Measurements from ENCODE around the gene SARDH. TPM values are rescaled to one million over a fixed set of nuclear protein-coding genes. Genes with fewer than 3 reads are reported as not detected.
A peak's percentile ranks its signal among the peaks of the same experiment; 100 is the strongest.

The SARDH gene
- total and polyA plus RNA-seq, 7 experiments from 2014 or later = 0.73 to 27.2 (median 11.0) TPM

DNA sequence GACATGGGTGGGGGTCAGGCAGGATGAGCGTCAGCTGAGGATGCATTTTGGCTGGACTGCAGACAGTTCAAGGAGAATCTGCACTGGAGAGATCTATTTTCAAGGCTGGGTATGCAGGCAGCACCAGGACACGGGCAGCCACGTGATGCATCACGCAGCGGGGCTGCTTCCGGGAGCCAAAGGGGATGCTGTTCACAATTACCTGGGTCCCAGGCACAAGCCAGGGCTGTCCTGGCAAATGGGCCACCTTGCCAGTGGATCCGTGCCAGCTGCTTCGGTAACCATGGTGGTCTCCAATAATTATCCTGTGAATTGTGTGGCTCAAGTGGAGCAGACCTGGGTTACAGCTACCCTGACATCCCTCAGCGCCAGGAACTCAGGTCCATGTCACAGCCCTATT, 84.5 kb downstream of the SARDH start:
- no peaks in the 10 kb centered on the region for H3K36me3 Mint-ChIP-seq
- H3K27ac Mint-ChIP-seq = peak overlapping the region in 1 of 9 donors; percentile 8
- no peak overlapping the region for H3K4me3 Mint-ChIP-seq
- ATAC-seq = no peak
- H3K9me3 Mint-ChIP-seq = no peaks in the 10 kb centered on the region
- H3K27ac ChIP-seq (ENCODE audit: low read depth, low read length) = no peak overlapping the region
- H3K27me3 Mint-ChIP-seq = peaks cover 0 to 39% (median 0%) of the 10 kb centered on the region in 5 donors
- no peaks in the 10 kb centered on the region for H3K27me3 ChIP-seq (ENCODE audit: control insufficient read depth in 2 of 2, insufficient read depth in 2 of 2, low read length in 2 of 2)
- H3K9me3 ChIP-seq (ENCODE audit: control insufficient read depth in 2 of 3, low read length in 3 of 3) = no peaks in the 10 kb centered on the region
- ChIA-PET POLR2A (interaction anchor here (1.4 to 1.6 kb wide), 2 partner anchors 30 to 48 kb away, joined by 3 to 5 read pairs; no protein-coding TSS in a partner anchor), CTCF (interaction anchor here (1.5 kb wide), 1 partner anchor 63 kb away, joined by 5 read pairs; no protein-coding TSS in a partner anchor)
- DNase-seq = no peak
- no peak overlapping the region for H3K4me3 ChIP-seq (ENCODE audit: low read length)
- peaks cover 0 to 28% of the 10 kb centered on the region in 2 donors for H3K4me1 ChIP-seq (ENCODE audit: control insufficient read depth in 2 of 2, insufficient read depth in 2 of 2, low read length in 2 of 2)
- H3K4me1 Mint-ChIP-seq = peaks cover 2 to 36% (median 32%) of the 10 kb centered on the region in 7 donors
- no peaks in the 10 kb centered on the region for H3K36me3 ChIP-seq (ENCODE audit: control insufficient read depth in 2 of 3, insufficient read depth in 3 of 3, low read length in 3 of 3)
- intact Hi-C loops (cut with micrococcal nuclease) = no loop called here

DNA sequence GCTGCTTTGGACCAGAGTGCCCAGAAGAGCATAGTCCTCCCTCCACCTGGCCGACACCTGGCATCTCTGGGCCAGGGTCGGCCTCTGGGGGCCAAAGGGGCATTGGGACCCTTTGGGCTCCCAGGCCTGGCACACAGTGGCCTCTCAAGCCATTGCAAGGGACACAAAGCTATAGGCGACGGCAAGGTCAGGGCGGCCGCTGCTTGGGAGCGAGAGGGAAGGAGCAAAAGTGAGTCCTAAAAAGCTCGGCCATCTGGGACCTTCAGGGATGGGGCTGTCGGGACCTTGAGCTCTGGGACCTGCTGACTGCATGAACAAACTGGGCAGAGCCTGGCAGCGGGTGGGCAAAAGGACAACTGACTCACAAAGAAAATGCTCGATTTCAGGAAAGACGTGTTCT, 88.1 kb downstream of the SARDH start:
- no peaks in the 10 kb centered on the region for H3K4me1 ChIP-seq (ENCODE audit: control insufficient read depth in 2 of 2, insufficient read depth in 2 of 2, low read length in 2 of 2)
- POLR2A ChIA-PET = no interaction called here
- H3K9me3 ChIP-seq (ENCODE audit: control insufficient read depth in 2 of 3, low read length in 3 of 3) = no peaks in the 10 kb centered on the region
- intact Hi-C loops (cut with micrococcal nuclease) = no loop called here
- ATAC-seq = no peak
- no peak overlapping the region for H3K27ac ChIP-seq (ENCODE audit: low read depth, low read length)
- no peak overlapping the region for H3K4me3 ChIP-seq (ENCODE audit: low read length)
- no peaks in the 10 kb centered on the region for H3K9me3 Mint-ChIP-seq
- H3K27me3 ChIP-seq (ENCODE audit: control insufficient read depth in 2 of 2, insufficient read depth in 2 of 2, low read length in 2 of 2) = no peaks in the 10 kb centered on the region
- peak overlapping the region in 1 of 9 donors; percentile 56 for H3K27ac Mint-ChIP-seq
- H3K27me3 Mint-ChIP-seq = peaks cover 0 to 12% (median 0%) of the 10 kb centered on the region in 5 donors
- H3K4me3 Mint-ChIP-seq = no peak overlapping the region
- no peak for DNase-seq
- no peaks in the 10 kb centered on the region for H3K36me3 Mint-ChIP-seq
- peaks cover 0 to 17% (median 9%) of the 10 kb centered on the region in 7 donors for H3K4me1 Mint-ChIP-seq
- CTCF ChIA-PET = interaction anchor here (0.7 kb wide), 1 partner anchor 47 kb away, joined by 3 read pairs; no protein-coding TSS in a partner anchor
- H3K36me3 ChIP-seq (ENCODE audit: control insufficient read depth in 2 of 3, insufficient read depth in 3 of 3, low read length in 3 of 3) = no peaks in the 10 kb centered on the region

DNA sequence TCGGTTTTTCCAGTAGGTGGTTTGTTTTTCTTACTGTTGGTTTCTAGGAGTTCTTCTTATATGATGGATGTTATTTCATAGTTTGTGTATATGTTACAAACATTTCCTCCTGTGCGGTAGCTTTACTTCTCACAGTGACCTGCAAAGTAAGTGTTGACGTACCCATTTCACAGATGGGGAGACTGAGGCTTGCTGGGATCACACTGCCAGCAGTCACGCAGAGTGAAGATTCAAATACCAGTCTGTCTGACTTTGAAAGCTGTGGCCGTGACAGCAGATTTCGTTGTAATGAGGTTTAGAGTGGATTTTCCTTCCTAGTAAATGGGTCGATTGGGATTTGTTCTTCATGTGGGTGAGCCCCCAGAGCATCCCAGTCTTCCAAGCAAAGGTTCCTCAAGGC, 89.0 kb downstream of the SARDH start:
- Mint-ChIP-seq H3K9me3 (no peaks in the 10 kb centered on the region), H3K4me3 (no peak overlapping the region), H3K27ac (peak overlapping the region in 1 of 9 donors; percentile 14), H3K27me3 (peaks cover 0 to 8% (median 0%) of the 10 kb centered on the region in 5 donors), H3K4me1 (peaks cover 0 to 13% (median 8%) of the 10 kb centered on the region in 7 donors), H3K36me3 (no peaks in the 10 kb centered on the region)
- intact Hi-C loops (cut with micrococcal nuclease) = no loop called here
- Histone ChIP-seq H3K9me3 (ENCODE audit: control insufficient read depth in 2 of 3, low read length in 3 of 3) (no peaks in the 10 kb centered on the region), H3K4me3 (ENCODE audit: low read length) (no peak overlapping the region), H3K27me3 (ENCODE audit: control insufficient read depth in 2 of 2, insufficient read depth in 2 of 2, low read length in 2 of 2) (no peaks in the 10 kb centered on the region), H3K4me1 (ENCODE audit: control insufficient read depth in 2 of 2, insufficient read depth in 2 of 2, low read length in 2 of 2) (no peaks in the 10 kb centered on the region), H3K27ac (ENCODE audit: low read depth, low read length) (no peak overlapping the region), H3K36me3 (ENCODE audit: control insufficient read depth in 2 of 3, insufficient read depth in 3 of 3, low read length in 3 of 3) (no peaks in the 10 kb centered on the region)
- ATAC-seq (no peak), DNase-seq (no peak)
- POLR2A ChIA-PET = no interaction called here
- CTCF ChIA-PET = interaction anchor here (1.3 kb wide), 1 partner anchor 65 kb away, joined by 3 read pairs; no protein-coding TSS in a partner anchor

DNA sequence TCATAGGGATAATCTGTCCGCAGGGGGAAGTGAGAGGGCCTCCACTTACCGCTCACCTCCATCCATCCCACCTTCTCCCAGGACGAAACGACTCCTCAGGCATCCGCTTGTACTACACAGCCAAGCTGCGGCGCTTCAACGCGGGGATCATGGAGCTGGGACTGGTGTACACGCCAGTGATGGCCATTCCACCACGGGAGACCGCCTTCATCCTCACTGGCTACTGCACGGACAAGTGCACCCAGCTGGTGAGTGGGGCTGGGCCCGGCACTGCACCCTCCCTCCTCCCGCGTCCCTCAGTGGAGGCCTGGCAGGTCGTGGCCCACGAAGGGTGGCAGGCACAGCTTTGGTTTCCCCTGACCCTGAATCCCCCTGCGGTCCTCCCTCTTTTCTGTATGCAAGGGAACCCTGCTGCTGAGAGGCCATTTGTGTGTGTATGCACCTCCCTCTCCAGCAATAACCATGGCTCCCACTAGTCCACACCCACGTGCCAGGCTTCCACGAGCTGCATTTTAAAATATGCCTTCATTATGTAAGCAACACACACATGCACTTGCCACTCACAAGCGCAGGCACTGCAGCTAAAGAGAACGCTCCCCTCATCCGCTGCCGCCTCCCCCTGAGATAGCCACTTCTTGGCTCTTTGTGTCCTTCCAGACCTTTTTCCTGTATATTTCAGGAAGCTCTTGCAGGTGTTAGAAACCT, 90.2 kb downstream of the SARDH start:
- Histone ChIP-seq H3K4me1 (ENCODE audit: control insufficient read depth in 2 of 2, insufficient read depth in 2 of 2, low read length in 2 of 2) (no peaks in the 10 kb centered on the region), H3K27ac (ENCODE audit: low read depth, low read length) (no peak overlapping the region), H3K9me3 (ENCODE audit: control insufficient read depth in 2 of 3, low read length in 3 of 3) (no peaks in the 10 kb centered on the region), H3K4me3 (ENCODE audit: low read length) (no peak overlapping the region), H3K27me3 (ENCODE audit: control insufficient read depth in 2 of 2, insufficient read depth in 2 of 2, low read length in 2 of 2) (no peaks in the 10 kb centered on the region), H3K36me3 (ENCODE audit: control insufficient read depth in 2 of 3, insufficient read depth in 3 of 3, low read length in 3 of 3) (no peaks in the 10 kb centered on the region)
- no peaks in the 10 kb centered on the region for H3K36me3 Mint-ChIP-seq
- no peaks in the 10 kb centered on the region for H3K9me3 Mint-ChIP-seq
- intact Hi-C loops (cut with micrococcal nuclease) = no loop called here
- ChIA-PET POLR2A (no interaction called here), CTCF (interaction anchor here (1.3 kb wide), 1 partner anchor 66 kb away, joined by 3 read pairs; no protein-coding TSS in a partner anchor)
- ATAC-seq (no peak), DNase-seq (no peak)
- H3K4me3 Mint-ChIP-seq = no peak overlapping the region
- H3K27me3 Mint-ChIP-seq = peaks cover 0 to 5% (median 0%) of the 10 kb centered on the region in 5 donors
- peak overlapping the region in 2 of 9 donors; percentile 12 to 48 for H3K27ac Mint-ChIP-seq
- H3K4me1 Mint-ChIP-seq = peaks cover 0 to 13% (median 8%) of the 10 kb centered on the region in 7 donors

DNA sequence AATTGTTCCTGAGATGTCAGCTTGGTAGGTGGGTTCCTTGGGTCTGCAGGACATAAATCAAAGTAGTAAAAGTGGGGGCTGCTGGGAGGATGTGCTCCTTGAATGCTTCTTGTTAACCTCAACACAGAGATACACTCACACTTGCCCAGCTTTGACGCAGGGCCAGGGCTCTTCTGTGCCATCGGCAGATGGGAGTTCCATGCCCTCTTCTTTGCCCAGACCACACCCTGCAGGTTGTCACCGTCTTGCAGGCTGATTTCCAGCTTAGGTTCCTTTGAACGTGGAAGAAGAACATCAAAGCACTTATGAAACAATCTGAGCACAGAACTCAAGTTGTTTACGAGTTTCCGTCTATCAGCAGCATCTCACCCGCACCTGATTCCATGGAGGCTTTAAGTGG, 91.0 kb downstream of the SARDH start:
- Mint-ChIP-seq H3K36me3 (no peaks in the 10 kb centered on the region), H3K9me3 (no peaks in the 10 kb centered on the region), H3K4me3 (peak overlapping the region in 1 of 10 donors; percentile 18), H3K4me1 (peaks cover 0 to 13% (median 8%) of the 10 kb centered on the region in 7 donors), H3K27ac (peak overlapping the region in 5 of 9 donors; percentile 11 to 65 (median 44)), H3K27me3 (peaks cover 0 to 5% (median 0%) of the 10 kb centered on the region in 5 donors)
- no peaks in the 10 kb centered on the region for H3K36me3 ChIP-seq (ENCODE audit: control insufficient read depth in 2 of 3, insufficient read depth in 3 of 3, low read length in 3 of 3)
- intact Hi-C loops (cut with micrococcal nuclease) = no loop called here
- no peak overlapping the region for H3K27ac ChIP-seq (ENCODE audit: low read depth, low read length)
- ATAC-seq (peak; percentile 68), DNase-seq (peak in 3 of 9 donors; percentile 10 to 49 (median 26))
- H3K27me3 ChIP-seq (ENCODE audit: control insufficient read depth in 2 of 2, insufficient read depth in 2 of 2, low read length in 2 of 2) = no peaks in the 10 kb centered on the region
- CTCF ChIA-PET = interaction anchor here (0.6 kb wide), 1 partner anchor 20 kb away, joined by 3 read pairs; no protein-coding TSS in a partner anchor
- H3K9me3 ChIP-seq (ENCODE audit: control insufficient read depth in 2 of 3, low read length in 3 of 3) = no peaks in the 10 kb centered on the region
- no peak overlapping the region for H3K4me3 ChIP-seq (ENCODE audit: low read length)
- H3K4me1 ChIP-seq (ENCODE audit: control insufficient read depth in 2 of 2, insufficient read depth in 2 of 2, low read length in 2 of 2) = no peaks in the 10 kb centered on the region
- POLR2A ChIA-PET = no interaction called here

DNA sequence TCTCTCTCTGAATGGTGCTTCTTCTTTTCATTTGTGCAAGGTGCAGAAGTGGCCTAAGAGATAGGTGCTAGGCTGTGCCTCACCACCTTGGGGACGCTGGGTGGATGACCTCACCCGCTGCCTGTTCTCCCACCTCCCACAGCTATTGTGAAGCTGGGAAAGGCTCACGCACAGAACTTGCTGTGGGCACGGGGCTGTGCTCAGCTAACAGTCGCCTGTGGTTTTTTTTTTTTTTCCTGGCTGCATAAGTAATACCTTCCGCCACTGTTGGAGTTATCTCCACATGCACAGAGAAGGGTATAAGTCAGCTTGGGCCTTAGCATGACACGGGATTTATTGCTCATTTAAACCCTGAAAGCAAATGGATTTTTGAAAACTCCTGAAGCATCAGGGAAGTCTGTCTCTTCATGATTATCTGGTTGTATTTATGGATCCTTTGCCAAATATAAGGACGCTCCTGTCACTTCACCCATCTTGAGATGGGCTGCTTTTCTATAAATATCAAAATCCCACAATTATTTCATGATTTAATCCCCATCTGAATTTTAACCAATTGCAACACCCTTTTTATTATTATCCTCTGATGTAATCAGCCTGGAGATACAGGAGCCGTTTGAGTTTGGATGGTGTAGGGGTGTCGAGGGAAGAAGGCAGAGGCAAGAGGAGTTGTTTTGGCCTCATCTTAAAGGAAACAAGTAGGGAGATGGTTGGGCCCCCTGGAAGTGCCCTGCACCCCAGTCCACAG, 93.0 kb downstream of the SARDH start:
- Histone ChIP-seq H3K9me3 (ENCODE audit: control insufficient read depth in 2 of 3, low read length in 3 of 3) (no peaks in the 10 kb centered on the region), H3K27ac (ENCODE audit: low read depth, low read length) (no peak overlapping the region), H3K27me3 (ENCODE audit: control insufficient read depth in 2 of 2, insufficient read depth in 2 of 2, low read length in 2 of 2) (no peaks in the 10 kb centered on the region), H3K4me1 (ENCODE audit: control insufficient read depth in 2 of 2, insufficient read depth in 2 of 2, low read length in 2 of 2) (no peaks in the 10 kb centered on the region), H3K4me3 (ENCODE audit: low read length) (no peak overlapping the region), H3K36me3 (ENCODE audit: control insufficient read depth in 2 of 3, insufficient read depth in 3 of 3, low read length in 3 of 3) (no peaks in the 10 kb centered on the region)
- no peak for ATAC-seq
- Mint-ChIP-seq H3K9me3 (no peaks in the 10 kb centered on the region), H3K36me3 (no peaks in the 10 kb centered on the region), H3K4me3 (no peak overlapping the region), H3K27ac (peak overlapping the region in 3 of 9 donors; percentile 3 to 62 (median 21)), H3K27me3 (peaks cover 0 to 5% (median 0%) of the 10 kb centered on the region in 5 donors), H3K4me1 (peaks cover 0 to 13% (median 8%) of the 10 kb centered on the region in 7 donors)
- DNase-seq = no peak
- intact Hi-C loops (cut with micrococcal nuclease) = no loop called here
- ChIA-PET POLR2A (no interaction called here), CTCF (interaction anchor here (0.9 to 1.2 kb wide), 2 partner anchors 10 to 38 kb away, joined by 3 to 4 read pairs; no protein-coding TSS in a partner anchor)
